H1 (cell line): ENCODE data around the gene GOLGA8S. TPM values are rescaled to one million over a fixed set of nuclear protein-coding genes. Genes with fewer than 3 reads are reported as not detected.

Experiments used
- CTCF ChIA-PET: fragments of 300-600 bp; sonication (Branson Sonifier 250); formaldehyde crosslinking; loops from one replicate; lab custom pipeline; 2021; ENCODE audit not compliant: partially characterized antibody; lab: Charles Lee
- POLR2A ChIA-PET: fragments of 300-600 bp; sonication (Branson Sonifier 250); formaldehyde crosslinking; loops from one replicate; lab custom pipeline; 2021; ENCODE audit warnings: inconsistent platforms; ENCODE audit not compliant: partially characterized antibody; lab: Charles Lee
- DNase-seq, 2 experiments: peaks; one replicate each; pipeline versions ENCODE4 v3.0.0 to v3.0.0-alpha.2; 2010 to 2022; ENCODE audit warnings: low spot score in 2 of 2, low read depth in 1 of 2, mixed read lengths in 1 of 2
- FAIRE-seq: peaks from 2 replicates; lab custom pipeline; 2011; peaks lifted over from hg19 to GRCh38; lab: Jason Lieb, UNC
- H2AFZ ChIP-seq: 2 replicates; pipeline ENCODE4 v1.8.1; 2012; ENCODE audit warnings: low read length, inconsistent platforms
- H2AK5ac ChIP-seq: 2 replicates; pipeline ENCODE4 v1.6.1; 2013; ENCODE audit warnings: low read depth, low read length
- H2BK120ac ChIP-seq: replicated peaks from 2 replicates; pipeline ENCODE3; 2013; ENCODE audit warnings: low read depth, low read length, inconsistent platforms
- H2BK12ac ChIP-seq: 2 replicates; pipeline ENCODE4 v1.6.1; 2013; ENCODE audit warnings: low read depth, low read length
- H2BK15ac ChIP-seq: 2 replicates; pipeline ENCODE4 v1.6.1; 2013; ENCODE audit warnings: low read length
- H2BK20ac ChIP-seq: 2 replicates; pipeline ENCODE4 v1.6.1; 2013; ENCODE audit warnings: low read length
- H2BK5ac ChIP-seq: 2 replicates; pipeline ENCODE4 v1.6.1; 2013; ENCODE audit warnings: low read depth, low read length
- H3K14ac ChIP-seq: 2 replicates; pipeline ENCODE4 v1.6.1; 2013; ENCODE audit warnings: inconsistent platforms; ENCODE audit not compliant: insufficient read length
- H3K18ac ChIP-seq: 2 replicates; pipeline ENCODE4 v1.6.1; 2013; ENCODE audit warnings: low read length; ENCODE audit errors: extremely low read depth
- H3K23ac ChIP-seq: 2 replicates; pipeline ENCODE4 v1.6.1; 2013; ENCODE audit warnings: inconsistent platforms; ENCODE audit not compliant: insufficient read length
- H3K23me2 ChIP-seq: 2 replicates; pipeline ENCODE4 v1.6.1; 2013; ENCODE audit warnings: low read depth, low read length
- H3K27ac ChIP-seq: 2 replicates; pipeline ENCODE4 v1.6.1; 2011; ENCODE audit warnings: low read depth, low read length, inconsistent platforms
- H3K27me3 ChIP-seq, 4 experiments: replicated peaks in 1 of 4; 1 replicate in 1 of 4; 2 replicates in 3 of 4; pipeline versions ENCODE4 v1.6.1 to v1.8.1; 2011 to 2013; ENCODE audit warnings: low read length in 3 of 4, mild to moderate bottlenecking in 3 of 4, inconsistent platforms in 2 of 4, mixed read lengths in 2 of 4, moderate library complexity in 1 of 4; ENCODE audit not compliant: control insufficient read depth in 3 of 4, insufficient read depth in 3 of 4; ENCODE audit errors: extremely low read depth in 1 of 4
- H3K36me3 ChIP-seq, 4 experiments: 2 replicates each; pipeline versions ENCODE4 v1.6.1 to v1.8.1; 2011 to 2013; ENCODE audit warnings: mild to moderate bottlenecking in 4 of 4, low read length in 3 of 4, moderate library complexity in 2 of 4, control low read depth in 1 of 4, inconsistent platforms in 1 of 4; ENCODE audit not compliant: insufficient read depth in 4 of 4, control insufficient read depth in 2 of 4
- H3K4ac ChIP-seq: replicated peaks from 2 replicates; pipeline ENCODE3; 2013; ENCODE audit warnings: low read length, low read depth, mixed read lengths, inconsistent platforms; ENCODE audit not compliant: insufficient read length
- H3K4me1 ChIP-seq, 4 experiments: replicated peaks in 1 of 4; 1 replicate in 1 of 4; 2 replicates in 3 of 4; pipeline versions ENCODE4 v1.6.1 to v1.8.1; 2011 to 2013; ENCODE audit warnings: low read length in 3 of 4, inconsistent platforms in 2 of 4, mixed read lengths in 1 of 4; ENCODE audit not compliant: insufficient read depth in 4 of 4, control insufficient read depth in 3 of 4
- H3K4me2 ChIP-seq, 2 experiments: 2 replicates each; pipeline versions ENCODE4 v1.6.1 to v1.8.1; 2011 to 2013; ENCODE audit warnings: low read depth in 2 of 2, low read length in 2 of 2, control low read depth in 1 of 2, inconsistent platforms in 1 of 2, mild to moderate bottlenecking in 1 of 2; ENCODE audit not compliant: insufficient read depth in 1 of 2
- H3K4me3 ChIP-seq, 4 experiments: fragments of 200-600, 300-600 bp in 1 of 4; sonication (generic), shearing (Covaris generic), sonication (Bioruptor Twin) in 1 of 4; 2 replicates each; pipeline versions ENCODE4 v1.5.1 to v1.8.1; 2011 to 2016; ENCODE audit warnings: low read length in 4 of 4, low read depth in 3 of 4, control low read depth in 2 of 4, inconsistent platforms in 2 of 4, mild to moderate bottlenecking in 2 of 4, mixed read lengths in 1 of 4, moderate library complexity in 1 of 4; ENCODE audit not compliant: insufficient read depth in 2 of 4; ENCODE audit errors: extremely low read depth in 1 of 4
- H3K56ac ChIP-seq: replicated peaks from 2 replicates; pipeline ENCODE3; 2013; ENCODE audit warnings: low read depth, mild to moderate bottlenecking, mixed read lengths, low read length, inconsistent platforms; ENCODE audit not compliant: insufficient read length
- H3K79me1 ChIP-seq: 2 replicates; pipeline ENCODE4 v1.6.1; 2013; ENCODE audit warnings: low read depth, low read length, control low read depth
- H3K79me2 ChIP-seq, 2 experiments: 2 replicates each; pipeline versions ENCODE4 v1.6.1 to v1.8.1; 2012 to 2013; ENCODE audit warnings: low read length in 2 of 2, mild to moderate bottlenecking in 2 of 2, inconsistent platforms in 1 of 2; ENCODE audit not compliant: insufficient read depth in 2 of 2, control insufficient read depth in 1 of 2
- H3K9ac ChIP-seq, 4 experiments: replicated peaks in 1 of 4; 1 replicate in 1 of 4; 2 replicates in 3 of 4; pipeline versions ENCODE4 v1.6.1 to v1.8.1; 2011 to 2013; ENCODE audit warnings: low read depth in 3 of 4, low read length in 3 of 4, control low read depth in 2 of 4, mild to moderate bottlenecking in 2 of 4, moderate library complexity in 2 of 4, inconsistent platforms in 1 of 4; ENCODE audit errors: extremely low read depth in 1 of 4
- H3K9me3 ChIP-seq, 2 experiments: 2 replicates each; pipeline versions ENCODE4 v1.6.1 to v1.8.1; 2012 to 2013; ENCODE audit warnings: mild to moderate bottlenecking in 2 of 2, moderate library complexity in 2 of 2, control low read depth in 1 of 2, inconsistent platforms in 1 of 2, low read depth in 1 of 2, low read length in 1 of 2, mixed read lengths in 1 of 2; ENCODE audit not compliant: insufficient read depth in 2 of 2
- H4K20me1 ChIP-seq, 2 experiments: replicated peaks in 1 of 2; 2 replicates each; pipeline versions ENCODE3 to v1.8.1; 2011 to 2013; ENCODE audit warnings: inconsistent platforms in 2 of 2, low read length in 2 of 2, mild to moderate bottlenecking in 1 of 2; ENCODE audit not compliant: insufficient read depth in 2 of 2, control insufficient read depth in 1 of 2
- H4K5ac ChIP-seq: 2 replicates; pipeline ENCODE4 v1.6.1; 2013; ENCODE audit warnings: low read length, low read depth, mixed read lengths, inconsistent platforms; ENCODE audit not compliant: insufficient read length
- H4K8ac ChIP-seq: 2 replicates; pipeline ENCODE4 v1.8.0; 2013; ENCODE audit warnings: mild to moderate bottlenecking, moderate library complexity, low read length, inconsistent platforms; ENCODE audit not compliant: insufficient read depth; ENCODE audit errors: extremely low read depth
- H4K91ac ChIP-seq: replicated peaks from 2 replicates; pipeline ENCODE3; 2013; ENCODE audit warnings: low read length, mixed read lengths, inconsistent platforms; ENCODE audit not compliant: insufficient read length
- BACH1 ChIP-seq: IDR thresholded peaks from 2 replicates; pipeline ENCODE4 v1.6.1; 2012; ENCODE audit warnings: low read length, improper control_type of control experiment
- JUN ChIP-seq: IDR thresholded peaks from 2 replicates; pipeline ENCODE4 v1.6.1; 2011; ENCODE audit warnings: low read depth, mild to moderate bottlenecking, improper control_type of control experiment, low read length
- KDM4A ChIP-seq: IDR thresholded peaks from one replicate; pipeline ENCODE4 v1.7.1; 2012; ENCODE audit warnings: low read depth, mild to moderate bottlenecking, moderate library complexity, low read length, inconsistent platforms; ENCODE audit not compliant: severe bottlenecking
- MAFK ChIP-seq: IDR thresholded peaks from 2 replicates; pipeline ENCODE4 v1.6.1; 2012; ENCODE audit warnings: low read depth, mild to moderate bottlenecking, improper control_type of control experiment, low read length
- POU5F1 ChIP-seq: IDR thresholded peaks from 2 replicates; pipeline ENCODE4 v1.6.1; 2011; ENCODE audit warnings: low read depth, mild to moderate bottlenecking, low read length, moderate library complexity
- RFX5 ChIP-seq: IDR thresholded peaks from 2 replicates; pipeline ENCODE4 v1.6.1; 2011; ENCODE audit warnings: low read depth, low read length, improper control_type of control experiment, borderline replicate concordance
- SIN3A ChIP-seq, 2 experiments: IDR thresholded peaks in 1 of 2; conservative IDR thresholded peaks in 1 of 2; 2 replicates each; pipeline ENCODE4 v1.6.1; 2011 to 2012; ENCODE audit warnings: low read length in 2 of 2, improper control_type of control experiment in 1 of 2, low read depth in 1 of 2, mild to moderate bottlenecking in 1 of 2
- WGBS, 2 experiments: shearing (Covaris generic) in 1 of 2; methylation state at CpG; one replicate each; pipeline versions ENCODE4 v1.1.6 to v1.1.7; 2013 to 2015; ENCODE audit warnings: low lambda C conversion rate in 2 of 2, mixed read lengths in 2 of 2, inconsistent platforms in 1 of 2, low coverage in 1 of 2, missing lambda C conversion rate in 1 of 2; ENCODE audit not compliant: insufficient replicate concordance in 2 of 2, insufficient coverage in 1 of 2, insufficient read length in 1 of 2; ENCODE audit errors: extremely low coverage in 1 of 2, missing lambda C conversion rate in 1 of 2; 5-methylcytosine and 5-hydroxymethylcytosine counted together
- polyA plus RNA-seq, 7 experiments: library from polyadenylated mRNA; depleted of rRNA in 3 of 7; stranded (reverse) in 5 of 7; unstranded in 2 of 7; fragments of >200 nt in 5 of 7; fragments of 200-250 nt in 2 of 7; gene quantifications; 1 replicate in 5 of 7; 2 replicates in 1 of 7; 4 replicates in 1 of 7; pipeline versions ENCODE4 v1.2.1 to v1.2.3, GENCODE V29; 2011 to 2013; ENCODE audit warnings: missing spikeins in 2 of 7, mixed read lengths in 2 of 7
- total RNA-seq: library from RNA; stranded (reverse); fragmentation: NEBNext Ultra II Directional; extraction: Animal tissue kit (Norgen Biotek cat#: 25700); gene quantifications from 2 replicates; pipeline ENCODE4 v1.2.1, GENCODE V29; 2021

Gene GOLGA8S
- total and polyA plus RNA-seq, 2 of the 8 experiments (the other 6 are each of a cell fraction or from before 2014, with no cell fraction given), result 0.05 to 0.17 TPM

GRCh38 chr15:23387621-23388190 lies 33.2 kb downstream of the GOLGA8S start:
- H2BK20ac ChIP-seq, result no peak overlapping the region
- no peaks in the 10 kb centered on the region for H3K79me1 ChIP-seq
- no peak overlapping the region for H4K5ac ChIP-seq
- no peak overlapping the region for H3K4me2 ChIP-seq
- ChIA-PET CTCF (no interaction called here), POLR2A (no interaction called here)
- H3K36me3 ChIP-seq, result no peaks in the 10 kb centered on the region
- H3K27me3 ChIP-seq, result no peaks in the 10 kb centered on the region
- H3K79me2 ChIP-seq, result no peaks in the 10 kb centered on the region
- no peak overlapping the region for H3K9ac ChIP-seq
- DNase-seq, result no peak
- no peak overlapping the region for H4K8ac ChIP-seq
- H3K9me3 ChIP-seq, result peaks cover 3 to 19% of the 10 kb centered on the region in 2 experiments; a peak in 2 of 4 replicates
- no peak overlapping the region for H3K14ac ChIP-seq
- no peak overlapping the region for H2BK120ac ChIP-seq
- TF ChIP-seq KDM4A (no peak), RFX5 (no peak), BACH1 (no peak), POU5F1 (no peak), SIN3A (conservative IDR thresholded peaks at IDR 0.05 in 1 of 2, IDR thresholded peaks at IDR 0.05 in 1 of 2; ENCODE audit: low read depth in 1 of 2, low read length in 2 of 2) (no peak), JUN (no peak), MAFK (0 out of 2 replicates have a peak, but pooled peaks have one; percentile 14)
- H2AFZ ChIP-seq, result no peak overlapping the region
- H4K91ac ChIP-seq, result no peak overlapping the region
- no peak overlapping the region for H3K4me3 ChIP-seq
- H2AK5ac ChIP-seq, result no peak overlapping the region
- no peak overlapping the region for H2BK12ac ChIP-seq
- H2BK15ac ChIP-seq, result no peak overlapping the region
- H3K23me2 ChIP-seq, result no peaks in the 10 kb centered on the region
- no peak overlapping the region for H3K18ac ChIP-seq
- no peak overlapping the region for H3K4ac ChIP-seq
- no peaks in the 10 kb centered on the region for H3K4me1 ChIP-seq
- H4K20me1 ChIP-seq, result no peaks in the 10 kb centered on the region
- no peak for FAIRE-seq
- H2BK5ac ChIP-seq, result no peak overlapping the region
- H3K23ac ChIP-seq, result no peak overlapping the region
- WGBS, 2 experiments, result 65% methylated on average over 6 of the region's 6 CpGs; no CpG with 5 or more reads in 1 of the 2 experiments
- H3K27ac ChIP-seq, result no peak overlapping the region
- H3K56ac ChIP-seq, result no peak overlapping the region
